GM23248 (cell line): Measurements from ENCODE around the gene TIAM2. TPM values are rescaled to one million over a fixed set of nuclear protein-coding genes. Genes with fewer than 3 reads are reported as not detected.
"Not testable (repeated sequence)": the region's sequence is repeated elsewhere in the genome, so short reads cannot be mapped to it uniquely, and the experiment has no call there.

Experiments
- DNase-seq: peaks from one replicate; pipeline ENCODE4 v3.0.0-alpha.2; 2015
- H2AFZ ChIP-seq: fragments of 200-600 bp; sonication (generic); 2 replicates; pipeline ENCODE4 v1.6.1; 2016; ENCODE audit warnings: antibody characterized with exemption
- H3F3A ChIP-seq: fragments of 200-600 bp; sonication (generic); 2 replicates; pipeline ENCODE4 v1.6.1; 2016; ENCODE audit warnings: mild to moderate bottlenecking, antibody characterized with exemption, mixed run types; ENCODE audit not compliant: insufficient read depth
- H3K27ac ChIP-seq: fragments of 200-600 bp; sonication (generic); 2 replicates; pipeline ENCODE4 v1.5.1; 2016; ENCODE audit warnings: mild to moderate bottlenecking
- H3K27me3 ChIP-seq: fragments of 200-600 bp; sonication (generic); replicated peaks from 2 replicates; pipeline ENCODE4 v1.6.1; 2016; ENCODE audit warnings: mild to moderate bottlenecking; ENCODE audit not compliant: insufficient read depth
- H3K36me3 ChIP-seq: fragments of 200-600 bp; sonication (generic); 2 replicates; pipeline ENCODE4 v1.6.1; 2016; ENCODE audit warnings: low read depth, mild to moderate bottlenecking
- H3K4me1 ChIP-seq: fragments of 200-600 bp; sonication (generic); 2 replicates; pipeline ENCODE4 v1.6.1; 2016; ENCODE audit warnings: mild to moderate bottlenecking; ENCODE audit not compliant: insufficient read depth
- H3K4me2 ChIP-seq: fragments of 200-600 bp; sonication (generic); one replicate; pipeline ENCODE4 v1.6.1; 2016; ENCODE audit warnings: mild to moderate bottlenecking; ENCODE audit not compliant: unreplicated experiment
- H3K4me3 ChIP-seq: fragments of 200-600 bp; sonication (generic); 2 replicates; pipeline ENCODE4 v1.5.1; 2016; ENCODE audit warnings: mild to moderate bottlenecking
- H3K79me2 ChIP-seq: fragments of 200-600 bp; sonication (generic); 2 replicates; pipeline ENCODE4 v1.6.1; 2016; ENCODE audit warnings: mild to moderate bottlenecking; ENCODE audit not compliant: insufficient read depth
- H3K9ac ChIP-seq: fragments of 200-600 bp; sonication (generic); 2 replicates; pipeline ENCODE4 v1.6.1; 2016; ENCODE audit warnings: mild to moderate bottlenecking
- H3K9me2 ChIP-seq: fragments of 200-600 bp; sonication (generic); 2 replicates; pipeline ENCODE4 v1.6.1; 2016; ENCODE audit warnings: mixed run types, mild to moderate bottlenecking, moderate library complexity; ENCODE audit not compliant: insufficient read depth
- H3K9me3 ChIP-seq: fragments of 200-600 bp; sonication (generic); one replicate; pipeline ENCODE4 v1.6.1; 2017; ENCODE audit warnings: low read depth
- H4K20me1 ChIP-seq: fragments of 200-600 bp; sonication (generic); 2 replicates; pipeline ENCODE4 v1.6.0; 2016; ENCODE audit not compliant: insufficient read depth
- EZH2 ChIP-seq: fragments of 200-600 bp; sonication (generic); IDR thresholded peaks from 2 replicates; pipeline ENCODE4 v1.6.1; 2018; ENCODE audit warnings: antibody characterized with exemption, mild to moderate bottlenecking; ENCODE audit not compliant: insufficient read depth, poor library complexity, severe bottlenecking
- EZH2phosphoT487 ChIP-seq: fragments of 200-600 bp; sonication (generic); IDR thresholded peaks from 2 replicates; pipeline ENCODE4 v1.6.1; 2018; ENCODE audit warnings: antibody characterized with exemption, moderate library complexity, mild to moderate bottlenecking, low read depth; ENCODE audit not compliant: insufficient read depth
- WGBS, 2 experiments: methylation state at CpG; one replicate each; pipeline ENCODE4 v1.1.6; 2015 to 2017; ENCODE audit warnings: low lambda C conversion rate in 2 of 2, low coverage in 1 of 2; ENCODE audit errors: missing lambda C conversion rate in 2 of 2; 5-methylcytosine and 5-hydroxymethylcytosine counted together
- in situ Hi-C: fragments of 300-500 bp; cut with MboI; formaldehyde crosslinking; loops from 2 replicates; pipeline ENCODE4 v1.15.0; 2020
- polyA plus RNA-seq: library from polyadenylated mRNA; unstranded; fragments of >200 nt; fragmentation: Nextera tagmentation; extraction: Ambion mirVana; gene quantifications from 2 replicates; pipeline ENCODE4 v1.2.1, GENCODE V29; 2016
- total RNA-seq: library from RNA; depleted of rRNA; stranded (reverse); fragments of >200 nt; shearing (Covaris generic); gene quantifications from 2 replicates; pipeline ENCODE4 v1.2.3, GENCODE V29; 2014

Gene TIAM2
- total and polyA plus RNA-seq, 2 experiments from 2014 or later: 2.4 to 2.6 TPM

GRCh38 chr6:155216312-155217046, 221.4 kb downstream of the TIAM2 start:
- H3K4me3 ChIP-seq: no peak overlapping the region
- 84 to 85% methylated on average over 11 of the region's 11 CpGs for WGBS, 2 experiments
- no peak for DNase-seq
- no peak overlapping the region for H3K9ac ChIP-seq
- no peak overlapping the region for H3K27ac ChIP-seq
- H3K4me2 ChIP-seq: no peak overlapping the region
- no peaks in the 10 kb centered on the region for H3F3A ChIP-seq
- no peaks in the 10 kb centered on the region for H3K9me2 ChIP-seq
- H3K9me3 ChIP-seq: no peaks in the 10 kb centered on the region
- no peaks in the 10 kb centered on the region for H3K4me1 ChIP-seq
- TF ChIP-seq EZH2phosphoT487 (no peak), EZH2 (no peak)
- in situ Hi-C loops: no loop called here
- H2AFZ ChIP-seq: no peak overlapping the region
- H4K20me1 ChIP-seq: no peaks in the 10 kb centered on the region
- H3K36me3 ChIP-seq: no peaks in the 10 kb centered on the region
- H3K79me2 ChIP-seq: no peaks in the 10 kb centered on the region
- no peaks in the 10 kb centered on the region for H3K27me3 ChIP-seq

- H3K4me2 ChIP-seq, H3K79me2 ChIP-seq, H3K27me3 ChIP-seq, H3K9me2 ChIP-seq, H3K27ac ChIP-seq, in situ Hi-C loops, H4K20me1 ChIP-seq, H2AFZ ChIP-seq, H3K4me3 ChIP-seq, DNase-seq, H3K9ac ChIP-seq, H3K4me1 ChIP-seq, H3K9me3 ChIP-seq, H3K36me3 ChIP-seq, H3F3A ChIP-seq: not testable (repeated sequence)
- WGBS, 2 experiments: 67 to 93% methylated on average over 3 to 20 of the region's 20 CpGs
Measured at GRCh38 chr6:155218711-155219110, 223.6 kb downstream of the TIAM2 start.

- no peak overlapping the region for H3K27ac ChIP-seq
- 97% methylated on average over 7 of the region's 7 CpGs for WGBS, 2 experiments
Measured at GRCh38 chr6:155219299-155219698, 224.2 kb downstream of the TIAM2 start.

GRCh38 chr6:155219858-155220301, 224.8 kb downstream of the TIAM2 start:
- peaks cover 11% of the 10 kb centered on the region; the same call in 1 of the 2 replicates for H3K4me1 ChIP-seq
- no peak overlapping the region for H3K9ac ChIP-seq
- no peaks in the 10 kb centered on the region for H3K27me3 ChIP-seq
- H3K4me2 ChIP-seq: no peak overlapping the region
- H3K9me3 ChIP-seq: no peaks in the 10 kb centered on the region
- no peaks in the 10 kb centered on the region for H4K20me1 ChIP-seq
- H3K27ac ChIP-seq: no peak overlapping the region
- no peaks in the 10 kb centered on the region for H3K79me2 ChIP-seq
- peaks cover 10% of the 10 kb centered on the region; the same call in 1 of the 2 replicates for H3F3A ChIP-seq
- no peaks in the 10 kb centered on the region for H3K36me3 ChIP-seq
- H2AFZ ChIP-seq: no peak overlapping the region
- in situ Hi-C loops: no loop called here
- 73 to 74% methylated on average over 5 of the region's 5 CpGs for WGBS, 2 experiments
- no peak overlapping the region for H3K4me3 ChIP-seq
- DNase-seq: no peak
- TF ChIP-seq EZH2: no peak
- no peak for TF ChIP-seq EZH2phosphoT487
- no peaks in the 10 kb centered on the region for H3K9me2 ChIP-seq

More at GRCh38 chr6:155219299-155219698, 224.2 kb downstream of the TIAM2 start:
- Histone ChIP-seq H3K36me3 (no peaks in the 10 kb centered on the region), H3K4me3 (no peak overlapping the region), H3F3A (peaks cover 4% of the 10 kb centered on the region; the same call in 1 of the 2 replicates), H3K9ac (no peak overlapping the region), H3K79me2 (no peaks in the 10 kb centered on the region), H4K20me1 (no peaks in the 10 kb centered on the region), H3K4me2 (no peak overlapping the region), H3K4me1 (peaks cover 6% of the 10 kb centered on the region; the same call in 1 of the 2 replicates), H2AFZ (no peak overlapping the region), H3K9me3 (no peaks in the 10 kb centered on the region), H3K9me2 (no peaks in the 10 kb centered on the region), H3K27me3 (no peaks in the 10 kb centered on the region)
- in situ Hi-C loops: no loop called here
- TF ChIP-seq EZH2phosphoT487 (no peak), EZH2 (no peak)
- no peak for DNase-seq

- H3K36me3 ChIP-seq: no peaks in the 10 kb centered on the region
- no peaks in the 10 kb centered on the region for H4K20me1 ChIP-seq
- peaks cover 11% of the 10 kb centered on the region; the same call in 1 of the 2 replicates for H3K4me1 ChIP-seq
- no peak for DNase-seq
- no peaks in the 10 kb centered on the region for H3K27me3 ChIP-seq
- H2AFZ ChIP-seq: no peak overlapping the region
- H3K9ac ChIP-seq: no peak overlapping the region
- TF ChIP-seq EZH2 (no peak), EZH2phosphoT487 (no peak)
- 81% methylated on average over 4 of the region's 4 CpGs for WGBS, 2 experiments
- H3K4me3 ChIP-seq: no peak overlapping the region
- H3K79me2 ChIP-seq: no peaks in the 10 kb centered on the region
- no peaks in the 10 kb centered on the region for H3K9me3 ChIP-seq
- in situ Hi-C loops: no loop called here
- H3F3A ChIP-seq: peaks cover 10% of the 10 kb centered on the region; the same call in 1 of the 2 replicates
- H3K9me2 ChIP-seq: no peaks in the 10 kb centered on the region
- H3K4me2 ChIP-seq: no peak overlapping the region
- H3K27ac ChIP-seq: no peak overlapping the region
Measured at GRCh38 chr6:155221086-155221485, 226.0 kb downstream of the TIAM2 start.
